HG02759 (cell line): Measurements from ENCODE around the gene CENPV.
A peak's percentile ranks its signal among the peaks of the same experiment; 100 is the strongest.
"Not testable (repeated sequence)": the region's sequence is repeated elsewhere in the genome, so short reads cannot be mapped to it uniquely, and the experiment has no call there.

Experiments used
- ATAC-seq: cut with Tn5 transposase; IDR thresholded peaks from one replicate; pipeline ENCODE4 v1.9.1; 2021; ENCODE audit warnings: mild to moderate bottlenecking, moderate library complexity; ENCODE audit not compliant: unreplicated experiment

The CENPV gene

GRCh38 chr17:16353317-16354174, at the start of gene CENPV:
Gene CENPV (minus strand): TSS chr17:16353469. CDS start chr17:16353436, 33 bp downstream.
- ATAC-seq: peak; percentile 79

GRCh38 chr17:16398270-16399267, 45.3 kb upstream of the CENPV start:
- ATAC-seq: peak; percentile 85

GRCh38 chr17:16396693-16397092, 43.4 kb upstream of the CENPV start:
- ATAC-seq: not testable (repeated sequence)

- ATAC-seq: not testable (repeated sequence)
Observed at GRCh38 chr17:16395887-16396286, 42.6 kb upstream of the CENPV start.

GRCh38 chr17:16392491-16392890, 39.2 kb upstream of the CENPV start:
- not testable (repeated sequence) for ATAC-seq

- ATAC-seq: no peak
Observed at GRCh38 chr17:16391451-16391850, 38.2 kb upstream of the CENPV start.

- not testable (repeated sequence) for ATAC-seq
Observed at GRCh38 chr17:16386126-16386507, 32.8 kb upstream of the CENPV start.

- ATAC-seq: no peak
Observed at GRCh38 chr17:16384557-16384956, 31.3 kb upstream of the CENPV start.

- ATAC-seq: no peak
Observed at GRCh38 chr17:16383772-16384287, 30.6 kb upstream of the CENPV start.

GRCh38 chr17:16383216-16383615, 29.9 kb upstream of the CENPV start:
- ATAC-seq: no peak

- ATAC-seq: peak; percentile 3
Observed at GRCh38 chr17:16381496-16381820, 28.2 kb upstream of the CENPV start.

GRCh38 chr17:16380640-16381495, 27.6 kb upstream of the CENPV start, which contains the start of gene UBB:
Gene UBB (plus strand): TSS chr17:16381091. CDS start chr17:16381908, 817 bp downstream.
- peak; percentile 94 for ATAC-seq

GRCh38 chr17:16379654-16380053, 26.4 kb upstream of the CENPV start:
- no peak for ATAC-seq

GRCh38 chr17:16378636-16379282, 25.5 kb upstream of the CENPV start:
- no peak for ATAC-seq

GRCh38 chr17:16377941-16378341, 24.7 kb upstream of the CENPV start:
- ATAC-seq: no peak

- ATAC-seq: no peak
Observed at GRCh38 chr17:16374146-16374938, 21.1 kb upstream of the CENPV start.

GRCh38 chr17:16371742-16372141, 18.5 kb upstream of the CENPV start:
- ATAC-seq: no peak

GRCh38 chr17:16364625-16365024, 11.4 kb upstream of the CENPV start:
- ATAC-seq: no peak
